GM12873 (cell line): ENCODE results near the gene TYW1.

Source experiments
- TF ChIP-seq, protein P1 (sequence below): IDR thresholded peaks from 2 replicates; pipeline ENCODE4 v1.5.1; 2012; ENCODE audit warnings: low read depth, mild to moderate bottlenecking, moderate library complexity, low read length, control low read depth; ENCODE audit not compliant: insufficient read depth; ENCODE audit errors: missing control alignments

Gene TYW1

DNA sequence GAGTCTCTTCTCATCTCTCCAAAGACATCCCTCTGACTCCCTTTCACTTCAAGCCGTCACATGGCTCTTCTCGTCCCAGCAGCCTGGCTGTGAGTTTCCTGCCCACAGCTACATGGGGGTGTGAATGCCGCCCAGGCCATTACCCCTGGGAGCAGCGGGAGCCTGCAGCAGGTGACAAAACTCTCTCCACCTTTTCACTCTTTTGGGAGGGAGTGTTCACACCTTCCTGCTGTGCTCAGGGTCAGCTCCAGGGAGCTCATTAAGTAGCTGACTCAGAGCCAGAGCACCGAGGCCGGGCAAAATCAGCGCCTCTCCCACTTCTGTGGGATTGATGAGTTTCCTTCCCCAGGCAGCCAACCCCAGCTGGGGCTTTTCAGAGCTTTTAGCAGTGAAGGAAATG lies 271.3 kb downstream of the TYW1 start:
- TF ChIP-seq, protein P1, sequence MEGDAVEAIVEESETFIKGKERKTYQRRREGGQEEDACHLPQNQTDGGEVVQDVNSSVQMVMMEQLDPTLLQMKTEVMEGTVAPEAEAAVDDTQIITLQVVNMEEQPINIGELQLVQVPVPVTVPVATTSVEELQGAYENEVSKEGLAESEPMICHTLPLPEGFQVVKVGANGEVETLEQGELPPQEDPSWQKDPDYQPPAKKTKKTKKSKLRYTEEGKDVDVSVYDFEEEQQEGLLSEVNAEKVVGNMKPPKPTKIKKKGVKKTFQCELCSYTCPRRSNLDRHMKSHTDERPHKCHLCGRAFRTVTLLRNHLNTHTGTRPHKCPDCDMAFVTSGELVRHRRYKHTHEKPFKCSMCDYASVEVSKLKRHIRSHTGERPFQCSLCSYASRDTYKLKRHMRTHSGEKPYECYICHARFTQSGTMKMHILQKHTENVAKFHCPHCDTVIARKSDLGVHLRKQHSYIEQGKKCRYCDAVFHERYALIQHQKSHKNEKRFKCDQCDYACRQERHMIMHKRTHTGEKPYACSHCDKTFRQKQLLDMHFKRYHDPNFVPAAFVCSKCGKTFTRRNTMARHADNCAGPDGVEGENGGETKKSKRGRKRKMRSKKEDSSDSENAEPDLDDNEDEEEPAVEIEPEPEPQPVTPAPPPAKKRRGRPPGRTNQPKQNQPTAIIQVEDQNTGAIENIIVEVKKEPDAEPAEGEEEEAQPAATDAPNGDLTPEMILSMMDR, result no peak
